K562 (cell line): ENCODE results near the gene IRF6. TPM values are rescaled to one million over a fixed set of nuclear protein-coding genes. Genes with fewer than 3 reads are reported as not detected.

ENCODE experiments used
- CBX3 ChIP-seq, 2 experiments: IDR thresholded peaks; 1 replicate in 1 of 2; 2 replicates in 1 of 2; pipeline ENCODE4 v1.6.1; 2012; ENCODE audit warnings: inconsistent platforms in 2 of 2, low read length in 2 of 2, borderline replicate concordance in 1 of 2, control low read depth in 1 of 2
- GABPB1 ChIP-seq: sonication (generic); formaldehyde crosslinking; IDR thresholded peaks from 2 replicates; pipeline ENCODE4 v1.8.0; 2022; ENCODE audit warnings: mild to moderate bottlenecking, missing genetic modification reagents
- HDAC1 ChIP-seq, 2 experiments: fragments of 450-650 bp; IDR thresholded peaks; 2 replicates each; pipeline ENCODE4 v1.6.1; 2016 to 2017; ENCODE audit warnings: inconsistent platforms in 1 of 2, mild to moderate bottlenecking in 1 of 2, moderate library complexity in 1 of 2
- KAT7 ChIP-seq: sonication (generic); formaldehyde crosslinking; IDR thresholded peaks from 2 replicates; pipeline ENCODE4 v1.8.0; 2022; ENCODE audit warnings: missing genetic modification reagents, mild to moderate bottlenecking, borderline replicate concordance
- KAT8 ChIP-seq: fragments of 450-650 bp; IDR thresholded peaks from 2 replicates; pipeline ENCODE4 v1.6.1; 2016; ENCODE audit warnings: low read depth, mild to moderate bottlenecking
- MAZ ChIP-seq, 2 experiments: fragments of 450-650 bp in 1 of 2; sonication (generic) in 1 of 2; formaldehyde crosslinking; IDR thresholded peaks in 1 of 2; conservative IDR thresholded peaks in 1 of 2; 2 replicates each; pipeline versions ENCODE4 v1.4.0 to v1.5.0; 2020; ENCODE audit warnings: mild to moderate bottlenecking in 1 of 2, missing genetic modification reagents in 1 of 2
- MEIS2 ChIP-seq: fragments of 450-650 bp; IDR thresholded peaks from 2 replicates; pipeline ENCODE4 v1.6.1; 2014; ENCODE audit warnings: mild to moderate bottlenecking; ENCODE audit not compliant: partially characterized antibody
- POLR2B ChIP-seq: fragments of 450-650 bp; IDR thresholded peaks from 2 replicates; pipeline ENCODE4 v1.6.1; 2018; ENCODE audit warnings: low read depth; ENCODE audit not compliant: partially characterized antibody
- SIN3B ChIP-seq: fragments of 450-650 bp; IDR thresholded peaks from 2 replicates; pipeline ENCODE4 v1.6.1; 2017; ENCODE audit warnings: low read depth, mild to moderate bottlenecking, moderate library complexity
- SRF ChIP-seq, 2 experiments: fragments of 250-450, 450-650 bp in 1 of 2; sonication (Bioruptor Pico) in 1 of 2; sonication (generic) in 1 of 2; formaldehyde crosslinking; IDR thresholded peaks; 2 replicates each; pipeline versions ENCODE4 v1.5.0 to v1.5.1; 2020 to 2022; ENCODE audit warnings: mild to moderate bottlenecking in 1 of 2, missing genetic modification reagents in 1 of 2
- ZNF436 ChIP-seq: fragments of 250-450, 450-650 bp; sonication (Bioruptor Pico); formaldehyde crosslinking; IDR thresholded peaks from 2 replicates; pipeline ENCODE4 v1.7.0; 2020; ENCODE audit warnings: mild to moderate bottlenecking
- ZNF586 ChIP-seq: fragments of 450-650 bp; formaldehyde crosslinking; conservative IDR thresholded peaks from 2 replicates; pipeline ENCODE4 v1.4.0; 2020; ENCODE audit warnings: mild to moderate bottlenecking, moderate library complexity
- ZNF668 ChIP-seq: fragments of 250-450 bp; sonication (Bioruptor Pico); IDR thresholded peaks from 2 replicates; pipeline ENCODE4 v1.8.0; 2022; ENCODE audit warnings: mild to moderate bottlenecking, inconsistent platforms
- polyA plus RNA-seq, 8 experiments: library from polyadenylated mRNA; depleted of rRNA in 4 of 8; stranded (reverse) in 5 of 8; unstranded in 3 of 8; fragments of >200 nt; fragmentation: Nextera tagmentation in 2 of 8; fragmentation: Illumina TruSeq in 1 of 8; extraction: Ambion mirVana in 2 of 8; extraction: Trizol in 1 of 8; gene quantifications; 2 replicates each; pipeline versions ENCODE4 v1.2.1 to v1.2.3, GENCODE V29; 2011 to 2014; ENCODE audit warnings: inconsistent platforms in 1 of 8, missing spikeins in 1 of 8
- total RNA-seq, 7 experiments: library from RNA; depleted of rRNA in 6 of 7; stranded (reverse); fragments of >200 nt in 6 of 7; fragmentation: Illumina TruSeq in 2 of 7; extraction: Trizol in 2 of 7; gene quantifications; 2 replicates each; pipeline versions ENCODE4 v1.2.1 to v1.2.3, GENCODE V29; 2011 to 2021; ENCODE audit warnings: low replicate concordance in 1 of 7
- TF ChIP-seq, protein P1 (sequence below), 2 experiments: fragments of 450-650 bp in 1 of 2; sonication (generic) in 1 of 2; formaldehyde crosslinking in 1 of 2; IDR thresholded peaks; 2 replicates each; pipeline versions ENCODE4 v1.7.1 to v1.9.0; 2016 to 2022; ENCODE audit warnings: inconsistent platforms in 1 of 2, mild to moderate bottlenecking in 1 of 2, missing genetic modification reagents in 1 of 2
- TF ChIP-seq, protein P2 (sequence below): fragments of 450-650 bp; formaldehyde crosslinking; IDR thresholded peaks from 2 replicates; pipeline ENCODE4 v1.4.0; 2020; ENCODE audit warnings: mild to moderate bottlenecking, moderate library complexity

Gene IRF6
- total and polyA plus RNA-seq, 9 of the 15 experiments (the other 6 are each of a cell fraction or from before 2014, with no cell fraction given) = 0.03 to 0.65 (median 0.17) TPM

DNA sequence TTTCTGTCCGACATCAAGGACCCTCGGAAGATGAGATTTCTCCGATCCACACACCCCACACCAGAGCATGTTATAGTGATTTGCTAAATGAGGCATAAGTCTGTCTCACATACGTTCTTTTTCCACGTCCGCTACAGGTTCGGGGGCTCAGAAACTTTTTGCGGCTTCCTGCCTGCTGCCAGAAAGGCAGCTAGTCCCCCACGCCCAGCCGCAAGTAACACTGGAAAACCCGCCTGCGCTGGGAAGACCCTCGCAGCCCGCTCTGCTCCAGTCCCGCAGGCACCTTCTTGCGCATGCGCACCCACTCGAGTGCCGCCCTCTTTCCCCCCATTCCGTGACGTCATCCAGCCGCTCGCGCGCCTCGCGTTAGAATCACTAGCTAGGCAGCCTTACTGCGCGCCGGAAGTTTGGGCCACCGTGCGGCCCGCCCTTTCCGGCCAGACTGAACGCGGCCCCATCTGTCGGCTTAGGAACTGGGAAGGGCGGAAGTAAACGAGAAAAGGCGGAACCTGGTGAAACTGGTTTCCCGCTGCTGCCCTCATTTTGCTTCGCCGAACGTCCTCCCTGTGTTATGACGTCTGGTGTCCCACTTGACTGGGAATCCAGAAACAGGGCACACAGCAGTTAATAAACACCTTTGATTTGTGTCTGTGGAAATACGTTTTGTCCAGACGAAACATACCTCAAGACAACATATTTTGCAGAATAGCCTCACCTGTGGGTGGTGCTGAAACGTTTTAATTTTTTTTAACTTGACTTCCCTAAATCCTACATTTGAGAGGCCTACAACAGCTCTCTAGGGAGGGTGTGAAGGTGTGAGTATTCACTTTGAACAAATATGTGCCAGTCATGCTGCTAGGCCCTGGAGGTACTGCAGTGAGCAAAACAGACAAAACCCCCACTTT is 21.4 kb downstream of the IRF6 start, which contains the start of gene C1orf74 (continued):
- TF ChIP-seq SIN3B = peak; percentile 67; the same call in 1 of the 2 replicates
- TF ChIP-seq HDAC1 (IDR thresholded peaks at IDR 0.05) = 0 out of 4 replicates have a peak, but pooled peaks of 1 of the 2 experiments have one; percentile 44
- peak in 1 of 2 experiments; percentile 49; a peak in 1 of 4 replicates for TF ChIP-seq SRF (CRISPR knock-in tag; IDR thresholded peaks at IDR 0.05)
- peak; percentile 83 for TF ChIP-seq ZNF668 (CRISPR knock-in tag)
- TF ChIP-seq ZNF586 (CRISPR knock-in tag) = no peak
- TF ChIP-seq, protein P1, sequence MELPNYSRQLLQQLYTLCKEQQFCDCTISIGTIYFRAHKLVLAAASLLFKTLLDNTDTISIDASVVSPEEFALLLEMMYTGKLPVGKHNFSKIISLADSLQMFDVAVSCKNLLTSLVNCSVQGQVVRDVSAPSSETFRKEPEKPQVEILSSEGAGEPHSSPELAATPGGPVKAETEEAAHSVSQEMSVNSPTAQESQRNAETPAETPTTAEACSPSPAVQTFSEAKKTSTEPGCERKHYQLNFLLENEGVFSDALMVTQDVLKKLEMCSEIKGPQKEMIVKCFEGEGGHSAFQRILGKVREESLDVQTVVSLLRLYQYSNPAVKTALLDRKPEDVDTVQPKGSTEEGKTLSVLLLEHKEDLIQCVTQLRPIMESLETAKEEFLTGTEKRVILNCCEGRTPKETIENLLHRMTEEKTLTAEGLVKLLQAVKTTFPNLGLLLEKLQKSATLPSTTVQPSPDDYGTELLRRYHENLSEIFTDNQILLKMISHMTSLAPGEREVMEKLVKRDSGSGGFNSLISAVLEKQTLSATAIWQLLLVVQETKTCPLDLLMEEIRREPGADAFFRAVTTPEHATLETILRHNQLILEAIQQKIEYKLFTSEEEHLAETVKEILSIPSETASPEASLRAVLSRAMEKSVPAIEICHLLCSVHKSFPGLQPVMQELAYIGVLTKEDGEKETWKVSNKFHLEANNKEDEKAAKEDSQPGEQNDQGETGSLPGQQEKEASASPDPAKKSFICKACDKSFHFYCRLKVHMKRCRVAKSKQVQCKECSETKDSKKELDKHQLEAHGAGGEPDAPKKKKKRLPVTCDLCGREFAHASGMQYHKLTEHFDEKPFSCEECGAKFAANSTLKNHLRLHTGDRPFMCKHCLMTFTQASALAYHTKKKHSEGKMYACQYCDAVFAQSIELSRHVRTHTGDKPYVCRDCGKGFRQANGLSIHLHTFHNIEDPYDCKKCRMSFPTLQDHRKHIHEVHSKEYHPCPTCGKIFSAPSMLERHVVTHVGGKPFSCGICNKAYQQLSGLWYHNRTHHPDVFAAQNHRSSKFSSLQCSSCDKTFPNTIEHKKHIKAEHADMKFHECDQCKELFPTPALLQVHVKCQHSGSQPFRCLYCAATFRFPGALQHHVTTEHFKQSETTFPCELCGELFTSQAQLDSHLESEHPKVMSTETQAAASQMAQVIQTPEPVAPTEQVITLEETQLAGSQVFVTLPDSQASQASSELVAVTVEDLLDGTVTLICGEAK (IDR thresholded peaks at IDR 0.05) = peak; percentile 98
- TF ChIP-seq, protein P1 (CRISPR knock-in tag; IDR thresholded peaks at IDR 0.05) = no peak
- peak; percentile 93 for TF ChIP-seq MEIS2
- no peak for TF ChIP-seq ZNF436 (CRISPR knock-in tag)
- peak; percentile 80 to 84 for TF ChIP-seq MAZ (CRISPR knock-in tag; conservative IDR thresholded peaks at IDR 0.05 in 1 of 2, IDR thresholded peaks at IDR 0.05 in 1 of 2)
- TF ChIP-seq POLR2B = peak; percentile 96
- TF ChIP-seq, protein P2, sequence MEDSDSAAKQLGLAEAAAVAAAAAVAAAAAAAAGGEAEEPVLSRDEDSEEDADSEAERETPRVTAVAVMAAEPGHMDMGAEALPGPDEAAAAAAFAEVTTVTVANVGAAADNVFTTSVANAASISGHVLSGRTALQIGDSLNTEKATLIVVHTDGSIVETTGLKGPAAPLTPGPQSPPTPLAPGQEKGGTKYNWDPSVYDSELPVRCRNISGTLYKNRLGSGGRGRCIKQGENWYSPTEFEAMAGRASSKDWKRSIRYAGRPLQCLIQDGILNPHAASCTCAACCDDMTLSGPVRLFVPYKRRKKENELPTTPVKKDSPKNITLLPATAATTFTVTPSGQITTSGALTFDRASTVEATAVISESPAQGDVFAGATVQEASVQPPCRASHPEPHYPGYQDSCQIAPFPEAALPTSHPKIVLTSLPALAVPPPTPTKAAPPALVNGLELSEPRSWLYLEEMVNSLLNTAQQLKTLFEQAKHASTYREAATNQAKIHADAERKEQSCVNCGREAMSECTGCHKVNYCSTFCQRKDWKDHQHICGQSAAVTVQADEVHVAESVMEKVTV (CRISPR knock-in tag) = peak; percentile 8; the same call in 1 of the 2 replicates
- peak; percentile 64; the same call in 1 of the 2 replicates for TF ChIP-seq KAT7 (CRISPR knock-in tag)
- TF ChIP-seq GABPB1 (CRISPR knock-in tag) = peak; percentile 98
- peak in 1 of 2 experiments; percentile 99; a peak in 2 of 3 replicates for TF ChIP-seq CBX3 (IDR thresholded peaks at IDR 0.05; ENCODE audit: borderline replicate concordance in 1 of 2, low read length in 2 of 2)
- TF ChIP-seq KAT8 = 0 out of 2 replicates have a peak, but pooled peaks have one; percentile 37
